GM21576 (cell line): ENCODE data around the gene SKI.

Experiments used
- ATAC-seq: cut with Tn5 transposase; IDR thresholded peaks from one replicate; pipeline ENCODE4 v1.9.1; 2021; ENCODE audit warnings: mild to moderate bottlenecking, moderate library complexity; ENCODE audit not compliant: unreplicated experiment

Gene SKI

DNA sequence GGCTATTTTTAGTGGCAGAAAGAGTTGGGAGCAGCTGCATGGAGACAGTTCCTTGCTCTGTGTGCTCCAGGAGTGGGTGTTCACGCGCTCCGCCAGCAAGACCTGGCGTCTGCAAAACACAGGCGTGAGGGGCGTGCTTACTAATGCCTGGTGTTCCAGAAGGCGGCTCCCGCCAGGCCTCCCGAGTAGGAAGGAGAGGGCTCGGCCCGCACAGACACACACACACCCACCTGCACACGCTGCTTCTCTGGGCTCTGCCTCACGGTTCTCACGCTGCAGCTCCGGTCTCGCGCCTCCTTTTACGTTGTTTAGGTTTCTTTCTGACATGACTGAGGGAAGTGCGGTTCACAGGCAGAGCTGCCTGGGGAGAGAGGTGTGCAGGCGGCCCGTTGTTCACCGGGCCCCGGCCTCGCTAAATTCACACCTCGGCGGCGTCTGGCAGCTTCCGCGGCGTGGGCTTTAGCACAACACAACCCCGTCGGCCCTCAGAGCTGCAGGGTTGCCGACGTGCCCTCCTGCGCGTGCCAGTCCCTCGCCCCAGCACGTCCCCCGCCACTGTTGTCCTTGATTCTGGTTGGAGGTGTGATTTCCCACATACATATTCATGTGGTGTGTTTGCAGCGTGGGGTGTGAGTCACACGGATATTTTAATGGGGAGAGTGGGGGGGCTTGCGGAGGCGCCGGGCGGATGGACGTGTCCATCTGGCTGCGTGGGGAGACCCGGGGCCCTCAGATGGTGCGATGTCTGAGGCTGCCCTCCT is 77.0 kb downstream of the SKI start:
- no peak for ATAC-seq

- ATAC-seq, result no peak
Measured at GRCh38 chr1:2306151-2306978, 78.2 kb downstream of the SKI start.

DNA sequence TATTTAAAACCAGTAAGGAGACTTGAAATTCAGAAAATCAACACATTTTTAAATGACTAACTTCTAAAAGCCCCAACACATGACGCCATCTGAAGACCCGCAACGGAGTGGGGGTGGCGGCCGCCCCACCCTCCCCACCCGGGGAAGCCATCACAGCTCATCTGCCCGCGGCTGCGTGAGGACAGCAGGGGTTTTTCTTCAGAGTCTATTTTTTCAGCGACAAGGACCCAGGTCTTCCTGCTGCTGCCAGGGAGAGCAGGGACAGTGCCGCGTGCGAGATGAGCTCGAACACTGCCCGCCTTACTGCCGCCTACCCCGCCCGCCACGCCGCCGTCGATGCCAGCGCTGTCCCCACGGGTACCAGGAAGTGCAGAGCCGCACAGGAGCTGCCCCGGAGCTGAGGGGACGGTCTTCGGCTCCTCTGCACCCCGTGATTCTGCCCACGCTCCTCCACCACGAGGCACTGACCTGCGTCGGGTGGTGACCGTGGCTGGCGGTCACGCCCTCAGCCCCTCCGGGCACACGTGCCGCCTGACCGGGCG is 79.0 kb downstream of the SKI start:
- ATAC-seq, result no peak

DNA sequence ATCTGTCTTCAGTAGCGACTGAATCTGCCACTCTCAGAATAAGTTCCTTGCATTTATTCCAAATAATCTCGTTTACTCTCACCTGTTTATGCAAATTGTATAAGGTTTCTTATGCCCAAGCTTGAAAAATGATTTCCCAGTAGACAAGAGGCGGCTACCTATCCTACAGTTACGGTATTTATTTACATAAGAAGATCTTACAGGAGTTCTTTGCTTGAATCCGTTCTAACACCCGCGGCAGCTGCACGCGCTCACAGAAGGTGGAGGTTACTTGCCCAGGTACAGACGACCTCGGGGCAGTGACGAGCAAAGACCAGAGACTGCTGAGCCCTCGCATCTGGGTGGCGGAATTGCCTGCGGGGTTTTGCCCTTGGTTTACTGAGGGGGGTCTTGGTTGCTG is 79.9 kb downstream of the SKI start:
- ATAC-seq, result no peak

- ATAC-seq, result no peak
Measured at GRCh38 chr1:2308844-2309243, 80.7 kb downstream of the SKI start.

GRCh38 chr1:2310332-2311183 is 82.4 kb downstream of the SKI start:
- no peak for ATAC-seq

- no peak for ATAC-seq
Measured at GRCh38 chr1:2311184-2312032, 83.3 kb downstream of the SKI start.

- no peak for ATAC-seq
Measured at GRCh38 chr1:2312160-2312514, 84.0 kb downstream of the SKI start.

DNA sequence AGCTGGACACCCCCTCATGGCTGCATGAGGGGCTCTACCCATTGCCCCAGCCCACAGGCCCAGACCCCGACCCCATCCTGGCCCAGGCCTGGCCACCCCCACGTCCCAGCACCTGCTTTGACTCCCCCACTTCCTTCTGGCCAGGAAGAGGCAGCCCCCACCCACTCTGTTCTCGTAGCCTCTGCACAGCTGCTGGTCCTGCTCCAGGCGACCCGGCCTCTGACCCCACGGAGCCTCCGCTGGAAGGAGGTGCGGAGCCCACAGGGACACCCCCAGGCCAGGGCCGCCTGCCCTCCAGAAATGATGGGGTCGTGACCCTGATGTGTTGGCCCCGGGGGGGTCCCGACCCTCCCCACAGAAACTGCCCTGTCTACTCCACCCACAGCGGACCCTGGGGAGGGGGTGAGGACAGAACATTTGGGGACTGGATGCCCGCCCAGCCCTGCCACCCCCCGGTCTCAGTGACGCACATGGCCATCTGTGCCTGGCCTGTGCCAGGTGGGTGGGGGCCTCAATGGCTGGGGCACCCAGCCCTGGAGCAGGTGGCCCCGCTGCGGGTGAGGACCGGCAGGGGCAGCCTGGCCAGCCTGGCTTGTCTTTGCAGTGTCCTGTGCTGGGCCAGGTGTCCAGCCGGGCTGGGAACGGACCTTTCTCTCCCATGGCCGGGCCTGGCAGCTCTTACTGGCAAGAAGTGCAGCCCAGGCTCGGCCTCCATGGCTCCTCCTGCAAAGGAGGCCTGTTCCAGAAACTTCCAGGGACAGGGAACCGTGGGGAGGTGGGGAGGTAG is 84.6 kb downstream of the SKI start:
- ATAC-seq, result no peak

- ATAC-seq, result no peak
Measured at GRCh38 chr1:2313651-2314261, 85.6 kb downstream of the SKI start.

GRCh38 chr1:2314273-2314802 is 86.2 kb downstream of the SKI start:
- ATAC-seq, result no peak

- no peak for ATAC-seq
Measured at GRCh38 chr1:2314803-2315673, 86.9 kb downstream of the SKI start.

DNA sequence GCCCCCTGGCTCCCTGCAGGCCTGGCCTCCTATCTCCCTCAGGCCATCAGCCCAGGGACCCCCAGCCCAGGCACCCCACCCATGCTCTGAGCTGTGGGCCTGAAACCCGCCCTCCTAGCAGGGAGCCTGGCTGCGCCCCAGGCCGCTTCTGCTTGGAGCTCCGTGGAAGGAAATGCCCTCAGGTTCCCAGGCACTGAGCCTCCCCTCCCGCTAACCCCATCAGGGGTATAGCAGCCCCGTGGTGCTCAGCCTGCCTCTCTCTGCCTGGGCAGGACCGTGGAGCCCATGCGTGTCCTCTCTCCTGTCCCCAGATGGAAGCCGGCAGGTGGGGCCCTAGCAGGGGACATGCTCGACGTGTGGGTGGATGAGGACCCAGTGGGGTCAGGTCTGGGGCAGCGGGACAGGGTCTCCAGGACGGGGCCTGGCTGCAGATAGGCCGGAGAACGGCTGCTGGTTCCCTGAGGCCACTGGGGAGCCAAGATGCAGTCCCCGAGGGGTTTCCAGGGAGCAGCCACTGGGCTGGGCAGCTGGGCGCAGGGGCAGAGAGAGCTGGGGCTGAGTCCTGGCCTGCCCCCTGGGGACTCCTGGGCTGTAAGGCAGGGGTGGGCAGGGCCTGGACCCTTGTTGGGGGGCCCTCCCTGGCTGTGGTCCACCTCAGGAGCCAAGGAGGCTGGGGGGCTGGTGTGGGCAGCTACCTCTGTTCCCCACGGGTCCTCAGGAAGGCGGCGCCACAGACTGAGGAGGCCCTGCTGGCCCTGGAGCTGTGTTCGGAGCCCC is 87.7 kb downstream of the SKI start:
- no peak for ATAC-seq

DNA sequence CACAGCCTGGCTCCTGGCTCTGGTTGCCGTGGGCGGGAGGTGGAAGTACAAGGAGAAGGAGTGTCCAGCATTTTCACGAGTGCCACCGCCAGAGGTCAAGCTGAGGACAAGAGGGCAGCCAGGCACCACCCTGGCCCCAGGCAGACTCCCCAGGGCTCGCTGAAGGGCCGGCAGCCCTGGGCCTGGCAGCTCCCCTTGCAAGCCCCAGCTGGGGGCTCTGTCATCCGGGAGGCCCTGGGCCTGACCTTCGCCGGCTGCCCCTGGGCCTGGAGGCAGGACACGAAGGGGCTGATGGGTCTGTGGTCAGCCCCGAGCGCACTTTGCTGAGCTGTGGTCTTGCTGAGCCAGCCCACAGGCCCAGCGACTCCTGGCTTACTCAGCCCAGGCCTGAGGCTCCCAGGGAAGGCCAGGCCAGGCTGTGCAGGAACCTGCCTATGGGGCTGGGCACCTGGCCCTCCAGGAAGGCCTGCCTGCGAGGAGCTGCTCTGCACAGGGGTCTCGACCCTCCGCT is 88.4 kb downstream of the SKI start:
- no peak for ATAC-seq

GRCh38 chr1:2317230-2318065 is 89.3 kb downstream of the SKI start:
- ATAC-seq, result no peak
